Stomach smooth muscle (tissue), 2 donors: ENCODE data around the gene LMO3.

Experiments used
- H3K27ac ChIP-seq: one replicate; pipeline ENCODE4 v1.7.0; 2013; ENCODE audit warnings: mild to moderate bottlenecking, low read length, inconsistent platforms
- H3K27me3 ChIP-seq, 2 donors: one replicate each; pipeline ENCODE4 v1.7.0; 2013; ENCODE audit warnings: low read length in 2 of 2; ENCODE audit not compliant: insufficient read depth in 2 of 2, control insufficient read depth in 1 of 2
- H3K36me3 ChIP-seq, 2 donors: one replicate each; pipeline ENCODE4 v1.7.0; 2013; ENCODE audit warnings: low read length in 2 of 2; ENCODE audit not compliant: control insufficient read depth in 2 of 2, insufficient read depth in 2 of 2
- H3K4me1 ChIP-seq: one replicate; pipeline ENCODE4 v1.7.0; 2013; ENCODE audit warnings: low read length; ENCODE audit not compliant: control insufficient read depth, insufficient read depth
- H3K4me3 ChIP-seq, 2 donors: one replicate each; pipeline ENCODE4 v1.7.0; 2013; ENCODE audit warnings: low read length in 2 of 2
- H3K9ac ChIP-seq, 2 donors: one replicate each; pipeline ENCODE4 v1.7.0; 2013; ENCODE audit warnings: low read length in 2 of 2, mild to moderate bottlenecking in 1 of 2
- H3K9me3 ChIP-seq, 2 donors: one replicate each; pipeline ENCODE4 v1.7.0; 2013; ENCODE audit warnings: low read length in 2 of 2; ENCODE audit not compliant: control insufficient read depth in 2 of 2
- donor health status: healthy.
- donor health status: Pancreatic carcinoma.

Gene LMO3

GRCh38 chr12:16610001-16610585, 4.1 kb upstream of the LMO3 start:
- H3K36me3 ChIP-seq: no peaks in the 10 kb centered on the region
- no peaks in the 10 kb centered on the region for H3K4me1 ChIP-seq
- H3K9ac ChIP-seq: peak overlapping the region; percentile 10 to 74
- peak overlapping the region in 1 of 2 donors; percentile 85 for H3K4me3 ChIP-seq
- no peaks in the 10 kb centered on the region for H3K9me3 ChIP-seq
- H3K27ac ChIP-seq: peak overlapping the region; percentile 81
- H3K27me3 ChIP-seq: peaks cover 0 to 2% of the 10 kb centered on the region in 2 donors

GRCh38 chr12:16608946-16609539, 3.1 kb upstream of the LMO3 start:
- peak overlapping the region; percentile 19 to 85 for H3K4me3 ChIP-seq
- H3K27ac ChIP-seq: peak overlapping the region; percentile 81

GRCh38 chr12:16607906-16608775, 2.2 kb upstream of the LMO3 start:
- peak overlapping the region; percentile 81 for H3K27ac ChIP-seq
- H3K9ac ChIP-seq: peak overlapping the region in 1 of 2 donors; percentile 88

More at GRCh38 chr12:16608946-16609539, 3.1 kb upstream of the LMO3 start:
- H3K36me3 ChIP-seq: no peaks in the 10 kb centered on the region
- peak overlapping the region; percentile 10 to 74 for H3K9ac ChIP-seq
- H3K9me3 ChIP-seq: no peaks in the 10 kb centered on the region
- H3K4me1 ChIP-seq: no peaks in the 10 kb centered on the region
- H3K27me3 ChIP-seq: peaks cover 0 to 2% of the 10 kb centered on the region in 2 donors

GRCh38 chr12:16606991-16607390, 1.0 kb upstream of the LMO3 start:
- no peaks in the 10 kb centered on the region for H3K4me1 ChIP-seq
- H3K27ac ChIP-seq: peak overlapping the region; percentile 81
- no peaks in the 10 kb centered on the region for H3K9me3 ChIP-seq
- H3K4me3 ChIP-seq: peak overlapping the region; percentile 85
- H3K36me3 ChIP-seq: no peaks in the 10 kb centered on the region
- H3K27me3 ChIP-seq: peaks cover 0 to 2% of the 10 kb centered on the region in 2 donors
- peak overlapping the region; percentile 59 to 88 for H3K9ac ChIP-seq

More at GRCh38 chr12:16607906-16608775, 2.2 kb upstream of the LMO3 start:
- Histone ChIP-seq H3K9me3 (no peaks in the 10 kb centered on the region), H3K27me3 (peaks cover 0 to 2% of the 10 kb centered on the region in 2 donors), H3K4me3 (peak overlapping the region in 1 of 2 donors; percentile 85), H3K36me3 (no peaks in the 10 kb centered on the region), H3K4me1 (no peaks in the 10 kb centered on the region)

GRCh38 chr12:16606201-16606849, 363 bp upstream of the LMO3 start:
- H3K36me3 ChIP-seq: no peaks in the 10 kb centered on the region
- H3K9me3 ChIP-seq: no peaks in the 10 kb centered on the region
- no peaks in the 10 kb centered on the region for H3K4me1 ChIP-seq
- H3K27me3 ChIP-seq: peaks cover 0 to 2% of the 10 kb centered on the region in 2 donors
- peak overlapping the region; percentile 59 to 88 for H3K9ac ChIP-seq
- H3K4me3 ChIP-seq: peak overlapping the region; percentile 85
- peak overlapping the region; percentile 81 for H3K27ac ChIP-seq

- H3K27me3 ChIP-seq: peaks cover 0 to 2% of the 10 kb centered on the region in 2 donors
- peak overlapping the region; percentile 59 to 88 for H3K9ac ChIP-seq
- peak overlapping the region; percentile 81 for H3K27ac ChIP-seq
These were observed 283 bp downstream of the LMO3 start for GRCh38 chr12:16605642-16606116.

DNA sequence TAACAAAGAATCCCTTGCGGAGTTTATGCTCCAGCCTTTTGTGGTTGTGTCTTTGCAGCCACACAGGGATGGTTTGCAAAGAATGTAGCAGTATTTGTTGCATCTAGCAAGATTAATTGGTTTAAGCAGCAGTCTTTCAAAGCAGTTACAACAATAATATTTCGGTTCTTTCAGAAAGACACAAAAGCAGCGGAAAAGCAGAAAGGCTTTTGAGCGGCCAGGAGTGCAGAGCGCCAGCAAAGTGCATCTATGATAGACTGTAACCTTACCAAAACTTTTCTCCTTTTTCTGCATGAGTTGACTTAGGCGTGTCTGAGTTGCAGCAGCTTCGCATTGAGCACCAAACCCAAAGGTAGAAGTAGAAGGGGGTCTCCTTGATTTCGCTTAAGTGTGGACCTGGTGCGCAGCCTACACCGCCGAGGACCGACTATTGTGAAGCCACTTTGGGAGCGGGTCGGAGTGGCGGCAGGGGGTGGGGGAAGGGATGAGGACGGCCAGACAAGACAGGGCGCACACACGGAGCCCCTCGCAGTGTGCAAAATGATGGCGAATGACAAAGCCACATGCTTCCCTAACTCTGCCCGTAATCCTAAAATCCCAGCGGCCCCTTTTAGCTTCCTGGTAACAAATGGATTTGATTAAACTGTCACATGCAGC, 1.2 kb downstream of the LMO3 start:
- H3K4me3 ChIP-seq: peak overlapping the region; percentile 27 to 85
- H3K27me3 ChIP-seq: no peaks in the 10 kb centered on the region
- H3K36me3 ChIP-seq: no peaks in the 10 kb centered on the region
- no peaks in the 10 kb centered on the region for H3K4me1 ChIP-seq
- H3K9ac ChIP-seq: peak overlapping the region in 1 of 2 donors; percentile 29
- H3K27ac ChIP-seq: peak overlapping the region; percentile 81
- no peaks in the 10 kb centered on the region for H3K9me3 ChIP-seq

More at GRCh38 chr12:16605642-16606116, 283 bp downstream of the LMO3 start:
- Histone ChIP-seq H3K9me3 (no peaks in the 10 kb centered on the region), H3K4me1 (no peaks in the 10 kb centered on the region), H3K36me3 (no peaks in the 10 kb centered on the region), H3K4me3 (peak overlapping the region; percentile 85)

DNA sequence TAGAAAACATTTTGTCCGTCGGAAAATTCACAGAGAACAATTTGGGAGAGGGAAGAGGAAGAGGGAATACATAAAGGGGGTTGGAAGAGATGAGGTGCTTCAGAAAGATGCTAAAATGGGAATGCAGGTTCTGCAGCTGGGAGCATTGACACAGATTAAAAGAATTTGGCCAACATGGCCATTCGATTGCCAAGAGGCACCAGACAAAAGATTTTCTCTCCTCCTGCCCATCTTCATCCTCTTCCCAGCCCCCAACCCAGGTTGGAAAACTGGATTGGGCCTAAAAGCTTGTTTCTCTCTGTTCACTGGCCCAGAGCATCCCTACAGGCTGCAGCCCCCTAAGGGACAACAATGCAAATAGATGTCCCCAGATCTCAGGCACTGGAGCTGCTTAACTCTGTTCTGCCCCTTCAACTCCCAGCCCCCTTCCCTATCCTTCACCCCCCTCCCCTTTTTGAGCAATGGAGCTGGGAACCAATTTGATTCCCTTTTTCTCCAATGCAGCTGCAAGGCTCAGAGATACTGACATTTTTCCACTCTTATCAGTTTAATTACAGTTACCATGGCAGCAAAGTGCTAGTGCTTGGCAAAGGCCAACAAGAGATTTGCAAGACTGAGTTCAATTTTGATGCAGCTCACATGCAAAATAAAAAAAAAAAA, 1.9 kb downstream of the LMO3 start:
- no peaks in the 10 kb centered on the region for H3K9me3 ChIP-seq
- no peaks in the 10 kb centered on the region for H3K36me3 ChIP-seq
- no peak overlapping the region for H3K9ac ChIP-seq
- H3K27me3 ChIP-seq: no peaks in the 10 kb centered on the region
- no peaks in the 10 kb centered on the region for H3K4me1 ChIP-seq
- H3K4me3 ChIP-seq: peak overlapping the region in 1 of 2 donors; percentile 85
- H3K27ac ChIP-seq: peak overlapping the region; percentile 81

- peak overlapping the region in 1 of 2 donors; percentile 85 for H3K4me3 ChIP-seq
These were observed 2.6 kb downstream of the LMO3 start for GRCh38 chr12:16603260-16603915.

More at GRCh38 chr12:16603260-16603915, 2.6 kb downstream of the LMO3 start:
- Histone ChIP-seq H3K27me3 (no peaks in the 10 kb centered on the region), H3K36me3 (no peaks in the 10 kb centered on the region), H3K9me3 (no peaks in the 10 kb centered on the region), H3K27ac (peak overlapping the region; percentile 81), H3K9ac (no peak overlapping the region), H3K4me1 (no peaks in the 10 kb centered on the region)
